HG03354 (cell line): ENCODE measurements around the gene ZNF23.
"Not testable (repeated sequence)": the region's sequence is repeated elsewhere in the genome, so short reads cannot be mapped to it uniquely, and the experiment has no call there.

ENCODE experiments used
- ATAC-seq: cut with Tn5 transposase; IDR thresholded peaks from one replicate; pipeline ENCODE4 v1.9.1; 2021; ENCODE audit warnings: mild to moderate bottlenecking; ENCODE audit not compliant: unreplicated experiment, poor library complexity, severe bottlenecking

The ZNF23 gene

GRCh38 chr16:71461686-71462648 is at the start of gene ZNF23:
TSS of gene ZNF23 (minus strand) at chr16:71462247. CDS start at chr16:71456796, 5,451 bp downstream.
- ATAC-seq: peak; percentile 97

- ATAC-seq: no peak
These were observed 45.0 kb upstream of the ZNF23 start for GRCh38 chr16:71507061-71507460.

GRCh38 chr16:71504901-71505300 is 42.9 kb upstream of the ZNF23 start:
- no peak for ATAC-seq

- ATAC-seq: not testable (repeated sequence)
These were observed 42.0 kb upstream of the ZNF23 start for GRCh38 chr16:71504051-71504450.

- no peak for ATAC-seq
These were observed 39.5 kb upstream of the ZNF23 start for GRCh38 chr16:71501547-71501946.

- ATAC-seq: no peak
These were observed 38.9 kb upstream of the ZNF23 start for GRCh38 chr16:71500964-71501363.

- peak; percentile 74 for ATAC-seq
These were observed 37.8 kb upstream of the ZNF23 start for GRCh38 chr16:71499775-71500364.

GRCh38 chr16:71498031-71498430 is 36.0 kb upstream of the ZNF23 start:
- ATAC-seq: no peak

- no peak for ATAC-seq
These were observed 31.2 kb upstream of the ZNF23 start for GRCh38 chr16:71493213-71493612.

- no peak for ATAC-seq
These were observed 30.7 kb upstream of the ZNF23 start for GRCh38 chr16:71492786-71493185.

GRCh38 chr16:71491054-71491453 is 29.0 kb upstream of the ZNF23 start:
- no peak for ATAC-seq

GRCh38 chr16:71490361-71490760 is 28.3 kb upstream of the ZNF23 start:
- no peak for ATAC-seq

- no peak for ATAC-seq
These were observed 27.1 kb upstream of the ZNF23 start, which contains the start of gene ZNF19 for GRCh38 chr16:71489122-71489521. TSS of gene ZNF19 (minus strand) at chr16:71489324. CDS start at chr16:71482114, 7,210 bp downstream.

GRCh38 chr16:71484006-71484893 is 22.2 kb upstream of the ZNF23 start:
- ATAC-seq: peak; percentile 92

- ATAC-seq: no peak
These were observed 20.5 kb upstream of the ZNF23 start for GRCh38 chr16:71482569-71482968.

- no peak for ATAC-seq
These were observed 18.9 kb upstream of the ZNF23 start for GRCh38 chr16:71480956-71481355.

- no peak for ATAC-seq
These were observed 17.4 kb upstream of the ZNF23 start for GRCh38 chr16:71479420-71479819.

GRCh38 chr16:71476457-71477124 is 14.5 kb upstream of the ZNF23 start:
- no peak for ATAC-seq

- no peak for ATAC-seq
These were observed 12.8 kb upstream of the ZNF23 start for GRCh38 chr16:71474864-71475263.
